ENCODE results near the gene LCE2A.

The LCE2A gene

GRCh38 chr1:152741656-152742055 is 43.5 kb downstream of the LCE2A start:
- TF ChIP-seq CTCF (conservative IDR thresholded peaks at IDR 0.05; ENCODE audit: low read depth, low read length), result no peak

GRCh38 chr1:152743371-152744145 is 45.4 kb downstream of the LCE2A start:
- DNase-seq (ENCODE audit: low read depth), result no peak
- no peak overlapping the region for H3K4me3 ChIP-seq (ENCODE audit: low read depth, low read length)
- TF ChIP-seq CTCF (conservative IDR thresholded peaks at IDR 0.05; ENCODE audit: low read depth, low read length), result no peak

More at GRCh38 chr1:152741656-152742055, 43.5 kb downstream of the LCE2A start:
- H3K4me3 ChIP-seq (ENCODE audit: low read depth, low read length), result no peak overlapping the region
- DNase-seq (ENCODE audit: low read depth), result no peak

GRCh38 chr1:152745289-152745704 is 47.2 kb downstream of the LCE2A start:
- no peak for DNase-seq (ENCODE audit: low read depth)
- H3K4me3 ChIP-seq (ENCODE audit: low read depth, low read length), result no peak overlapping the region
- TF ChIP-seq CTCF (conservative IDR thresholded peaks at IDR 0.05; ENCODE audit: low read depth, low read length), result no peak

GRCh38 chr1:152745765-152746444 is 47.8 kb downstream of the LCE2A start:
- no peak for TF ChIP-seq CTCF (conservative IDR thresholded peaks at IDR 0.05; ENCODE audit: low read depth, low read length)
- DNase-seq (ENCODE audit: low read depth), result no peak
- H3K4me3 ChIP-seq (ENCODE audit: low read depth, low read length), result no peak overlapping the region

- H3K4me3 ChIP-seq (ENCODE audit: low read depth, low read length), result no peak overlapping the region
- TF ChIP-seq CTCF (conservative IDR thresholded peaks at IDR 0.05; ENCODE audit: low read depth, low read length), result no peak
- no peak for DNase-seq (ENCODE audit: low read depth)
Measured at GRCh38 chr1:152747831-152748230, 49.7 kb downstream of the LCE2A start.

All from choroid plexus epithelial cell (primary cell).